Gastrocnemius medialis (tissue), 4 donors: ENCODE measurements around the gene DOK3. TPM values are rescaled to one million over a fixed set of nuclear protein-coding genes. Genes with fewer than 3 reads are reported as not detected.
A peak's percentile ranks its signal among the peaks of the same experiment; 100 is the strongest.

Source experiments
- ATAC-seq, 2 donors: fragments of 150-250 bp; one replicate each; pipeline ENCODE4 v1.9.1; 2016
- DNase-seq, 2 donors: peaks; one replicate each; pipeline ENCODE4 v3.0.0-alpha.2; 2019
- H3K27ac ChIP-seq, 4 donors: fragments of 200-600 bp; sonication (generic); 1 replicate in 1 of 4; 2 replicates in 3 of 4; pipeline ENCODE4 v1.5.1; 2016 to 2018; ENCODE audit warnings: mild to moderate bottlenecking in 2 of 4, moderate library complexity in 1 of 4
- H3K27me3 ChIP-seq, 3 donors: fragments of 200-600 bp; sonication (generic) in 2 of 3; 1 replicate in 1 of 3; 2 replicates in 2 of 3; pipeline versions ENCODE4 v1.5.1 to v1.6.0; 2016 to 2019; ENCODE audit warnings: mild to moderate bottlenecking in 1 of 3, moderate library complexity in 1 of 3
- H3K36me3 ChIP-seq, 2 donors: fragments of 200-600 bp; sonication (generic) in 1 of 2; one replicate each; pipeline ENCODE4 v1.5.1; 2017 to 2018
- H3K4me1 ChIP-seq, 2 donors: fragments of 200-600 bp; sonication (generic) in 1 of 2; one replicate each; pipeline ENCODE4 v1.5.1; 2016 to 2017; ENCODE audit warnings: mild to moderate bottlenecking in 2 of 2
- H3K4me3 ChIP-seq, 4 donors: fragments of 200-600 bp; sonication (generic) in 3 of 4; 1 replicate in 1 of 4; 2 replicates in 3 of 4; pipeline ENCODE4 v1.5.1; 2016 to 2019; ENCODE audit warnings: mild to moderate bottlenecking in 2 of 4
- H3K9me3 ChIP-seq, 3 donors: fragments of 200-600 bp; sonication (generic) in 2 of 3; 1 replicate in 1 of 3; 2 replicates in 2 of 3; pipeline ENCODE4 v1.5.1; 2016 to 2019
- CTCF ChIP-seq, 5 experiments: fragments of 450-650 bp in 3 of 5; fragments of 200-600 bp in 2 of 5; sonication (generic) in 2 of 5; IDR thresholded peaks in 4 of 5; conservative IDR thresholded peaks in 1 of 5; 1 replicate in 4 of 5; 2 replicates in 1 of 5; pipeline ENCODE4 v1.5.1; 2016 to 2019; ENCODE audit warnings: antibody characterized with exemption in 5 of 5, mild to moderate bottlenecking in 3 of 5, moderate library complexity in 3 of 5
- POLR2A ChIP-seq, 2 donors: fragments of 450-650 bp; IDR thresholded peaks; one replicate each; pipeline ENCODE4 v1.6.1; 2017; ENCODE audit warnings: antibody characterized with exemption in 2 of 2, mild to moderate bottlenecking in 2 of 2, moderate library complexity in 2 of 2
- in situ Hi-C, 4 donors: fragments of 200-750 bp; cut with MboI; loops; one replicate each; pipeline versions ENCODE4 v1.15.0 to v1.8.0; 2017; ENCODE audit warnings: low sequenced_read_pairs in 4 of 4
- intact Hi-C: fragments of 100-400 bp; cut with DNase I; formaldehyde crosslinking; loops from one replicate; pipeline ENCODE4 v1.15.1; 2023; ENCODE audit warnings: low total_unique reads
- total RNA-seq, 4 donors: library from RNA; depleted of rRNA; stranded (reverse); fragments of >200 nt; gene quantifications; one replicate each; pipeline versions ENCODE4 v1.1.0 to v1.2.3, GENCODE V29; 2016

Gene DOK3
- total RNA-seq, 4 donors from 2014 or later, result 2.1 to 5.1 (median 2.9) TPM

GRCh38 chr5:177459357-177459756, 50.3 kb downstream of the DOK3 start:
- DNase-seq (no peak), ATAC-seq (no peak)
- TF ChIP-seq POLR2A (IDR thresholded peaks at IDR 0.05), result no peak
- in situ Hi-C loops (loop anchor here in 1 of 4 donors (10.0 kb wide), 1 partner anchor 55 kb away; the partner anchor contains the start of genes F12 and PFN3), intact Hi-C loops (loop anchor here (5.0 to 10.0 kb wide), 2 partner anchors 147 to 345 kb away; partner anchors contain the start of gene MXD3)
- Histone ChIP-seq H3K4me3 (no peak overlapping the region), H3K9me3 (no peaks in the 10 kb centered on the region), H3K27me3 (no peaks in the 10 kb centered on the region), H3K4me1 (peaks cover 4 to 19% of the 10 kb centered on the region in 2 donors), H3K36me3 (no peaks in the 10 kb centered on the region), H3K27ac (no peak overlapping the region)

GRCh38 chr5:177458912-177459350, 50.7 kb downstream of the DOK3 start:
- DNase-seq (no peak), ATAC-seq (no peak)
- H3K9me3 ChIP-seq, result no peaks in the 10 kb centered on the region
- no peaks in the 10 kb centered on the region for H3K27me3 ChIP-seq
- H3K27ac ChIP-seq, result no peak overlapping the region
- no peak for TF ChIP-seq POLR2A (IDR thresholded peaks at IDR 0.05)
- TF ChIP-seq CTCF (IDR thresholded peaks at IDR 0.05 in 4 of 5, conservative IDR thresholded peaks at IDR 0.05 in 1 of 5), result no peak
- in situ Hi-C loops (loop anchor here in 1 of 4 donors (10.0 kb wide), 1 partner anchor 54 kb away; the partner anchor contains the start of genes F12 and PFN3), intact Hi-C loops (loop anchor here (5.0 to 10.0 kb wide), 2 partner anchors 147 to 344 kb away; partner anchors contain the start of gene MXD3)
- no peak overlapping the region for H3K4me3 ChIP-seq
- H3K36me3 ChIP-seq, result no peaks in the 10 kb centered on the region
- peaks cover 6 to 23% of the 10 kb centered on the region in 2 donors for H3K4me1 ChIP-seq

GRCh38 chr5:177457852-177458681, 51.6 kb downstream of the DOK3 start:
- DNase-seq, result no peak

GRCh38 chr5:177456976-177457851, 52.4 kb downstream of the DOK3 start:
- Histone ChIP-seq H3K4me3 (no peak overlapping the region), H3K36me3 (no peaks in the 10 kb centered on the region), H3K9me3 (no peaks in the 10 kb centered on the region), H3K27ac (peak overlapping the region; percentile 2 to 78 (median 30)), H3K4me1 (peaks cover 9 to 25% of the 10 kb centered on the region in 2 donors), H3K27me3 (peaks cover 0 to 5% (median 2%) of the 10 kb centered on the region in 3 donors)
- DNase-seq (peak; percentile 50 to 80), ATAC-seq (peak; percentile 29 to 31)
- in situ Hi-C loops, result loop anchor here in 1 of 4 donors (10.0 kb wide), 1 partner anchor 52 kb away; the partner anchor contains the start of genes F12 and PFN3
- intact Hi-C loops, result loop anchor here (2.0 to 10.0 kb wide), 3 partner anchors 22 to 342 kb away; partner anchors contain the start of gene MXD3
- TF ChIP-seq POLR2A (IDR thresholded peaks at IDR 0.05) (no peak), CTCF (IDR thresholded peaks at IDR 0.05 in 4 of 5, conservative IDR thresholded peaks at IDR 0.05 in 1 of 5) (peak; percentile 46 to 70 (median 64))

More at GRCh38 chr5:177457852-177458681, 51.6 kb downstream of the DOK3 start:
- no peak for ATAC-seq
- Histone ChIP-seq H3K27ac (no peak overlapping the region), H3K4me3 (no peak overlapping the region), H3K4me1 (peaks cover 9 to 25% of the 10 kb centered on the region in 2 donors), H3K9me3 (no peaks in the 10 kb centered on the region), H3K36me3 (no peaks in the 10 kb centered on the region), H3K27me3 (peaks cover 0 to 3% (median 2%) of the 10 kb centered on the region in 3 donors)
- TF ChIP-seq POLR2A (IDR thresholded peaks at IDR 0.05), result no peak
- no peak for TF ChIP-seq CTCF (IDR thresholded peaks at IDR 0.05 in 4 of 5, conservative IDR thresholded peaks at IDR 0.05 in 1 of 5)
- in situ Hi-C loops, result loop anchor here in 1 of 4 donors (10.0 kb wide), 1 partner anchor 53 kb away; the partner anchor contains the start of genes F12 and PFN3
- intact Hi-C loops, result loop anchor here (2.0 to 10.0 kb wide), 3 partner anchors 21 to 343 kb away; partner anchors contain the start of gene MXD3
